Renal cortical epithelial cell (primary cell): Measurements from ENCODE around the gene TSPAN4. TPM values are rescaled to one million over a fixed set of nuclear protein-coding genes. Genes with fewer than 3 reads are reported as not detected.

ENCODE experiments used
- DNase-seq: peaks from one replicate; pipeline ENCODE4 v3.0.0-alpha.2; 2011; ENCODE audit warnings: low read depth
- total RNA-seq: library from RNA; depleted of rRNA; stranded (reverse); fragments of >200 nt; gene quantifications from 2 replicates; pipeline ENCODE4 v1.2.3, GENCODE V29; 2014

Gene TSPAN4
- total RNA-seq, 1 donor from 2014 or later: 86.2 TPM

DNA sequence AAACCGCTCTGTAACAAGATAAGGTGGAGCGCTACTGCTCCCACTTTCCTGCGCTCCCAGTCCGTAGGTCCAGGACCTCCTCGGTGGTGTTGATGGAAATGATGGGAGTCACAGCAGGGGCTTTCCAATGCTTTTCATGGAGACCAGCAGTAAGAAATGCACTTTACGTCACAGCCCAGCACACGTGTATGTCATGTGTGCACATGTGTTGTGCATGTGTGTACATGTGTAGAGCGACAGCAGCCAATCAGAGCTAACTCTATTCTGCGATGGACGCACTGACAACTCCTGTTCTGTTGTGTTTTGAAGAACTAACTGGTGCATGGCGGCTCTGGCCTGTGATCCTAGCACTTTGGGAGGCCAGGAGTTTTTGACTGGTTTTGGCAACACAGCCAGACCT, 66.8 kb downstream of the TSPAN4 start:
- DNase-seq: no peak

DNA sequence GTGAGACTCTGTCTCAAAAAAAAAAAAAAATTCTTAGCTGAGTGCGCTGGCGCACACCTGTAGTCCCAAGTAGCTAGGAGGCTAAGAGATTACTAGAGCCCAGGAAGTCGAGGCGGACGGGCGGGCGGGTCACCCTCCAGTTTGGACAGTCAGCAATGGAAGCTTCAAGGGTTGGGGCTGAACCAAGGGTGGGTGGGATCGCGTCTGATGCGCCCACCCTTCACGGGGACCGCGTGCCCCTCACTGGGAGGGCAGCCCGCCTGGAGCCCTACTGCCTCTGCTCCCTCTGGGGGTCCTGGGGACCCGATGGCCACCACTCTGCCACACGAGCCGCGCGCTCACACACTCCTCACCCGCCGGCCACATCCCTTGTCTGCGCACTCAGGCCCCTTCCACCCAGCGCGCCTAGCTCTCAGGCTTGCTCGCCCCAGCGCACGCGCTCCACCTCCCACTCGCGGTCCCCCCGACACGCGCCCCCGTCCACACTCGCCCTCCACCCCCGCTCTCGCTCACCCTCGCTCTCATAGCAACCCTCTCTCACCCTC, 67.5 kb downstream of the TSPAN4 start:
- DNase-seq: no peak

DNA sequence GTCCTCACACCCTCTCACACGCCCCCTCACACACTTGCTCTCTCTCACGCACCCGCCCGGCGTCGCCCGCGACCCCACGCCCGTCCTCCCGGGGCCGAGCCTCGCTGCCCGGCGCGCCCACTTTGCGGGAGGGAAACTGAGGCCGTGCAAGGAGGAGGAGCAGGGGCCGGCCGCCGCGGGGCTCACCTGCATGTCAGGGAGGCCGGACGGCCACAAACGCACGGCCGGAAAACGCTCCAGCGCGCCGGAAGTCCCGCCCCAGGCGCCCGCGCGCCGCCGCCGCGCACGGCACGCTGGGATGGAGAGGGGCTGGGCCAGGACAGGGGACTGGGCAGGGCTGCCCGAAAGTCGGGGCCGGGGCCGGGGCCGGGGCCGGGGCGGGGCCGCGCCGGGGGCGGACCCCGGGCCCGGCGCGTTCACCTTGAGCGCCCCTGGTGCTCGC, 68.0 kb downstream of the TSPAN4 start, which contains the start of gene CHID1:
Gene CHID1 (minus strand): TSS at position 222 of the 442 bp plus-strand sequence. CDS start 5,994 bp downstream, outside the sequence.
- DNase-seq: peak; percentile 49

DNA sequence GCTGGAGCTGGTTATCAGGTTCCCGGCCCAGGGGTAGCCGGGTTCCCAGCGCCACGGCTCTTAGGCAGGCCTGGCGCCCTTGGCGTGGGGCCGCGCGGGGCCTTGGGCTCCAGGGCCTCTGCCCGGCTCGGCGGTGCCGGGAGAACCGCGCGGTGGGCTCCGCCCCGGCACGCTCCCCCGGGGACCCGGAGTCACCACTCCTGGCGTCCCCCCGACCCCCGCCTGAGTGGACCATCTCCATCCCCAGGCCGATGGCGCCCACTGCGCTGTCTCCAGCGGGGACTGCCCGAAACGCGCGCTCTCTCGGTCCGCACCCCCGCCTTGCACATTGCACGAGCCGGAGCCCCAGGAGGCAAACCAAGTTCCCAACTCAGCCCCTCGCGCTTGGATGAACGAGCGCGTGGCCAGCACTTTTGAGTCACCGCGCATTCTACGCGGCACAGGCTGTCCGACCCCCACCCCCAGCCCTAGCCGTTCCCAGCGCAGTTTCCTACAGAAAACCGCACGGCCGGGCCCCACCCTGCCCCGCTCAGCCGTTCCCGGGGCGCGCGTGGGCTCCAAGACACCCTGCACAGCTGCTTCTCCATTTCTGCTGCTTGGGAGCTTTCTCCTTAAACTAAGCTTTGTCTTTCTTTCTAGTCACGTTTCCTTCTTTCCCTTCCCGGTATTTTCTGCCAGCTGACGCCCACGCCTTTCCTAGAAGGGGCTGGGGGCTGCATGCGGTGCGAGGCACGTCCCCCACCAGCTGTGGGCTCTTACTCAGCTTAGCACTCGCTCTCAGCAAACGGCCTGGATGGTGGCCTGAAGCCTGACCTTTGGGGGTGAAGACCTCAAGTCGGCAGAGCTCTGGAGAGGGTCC, 68.6 kb downstream of the TSPAN4 start:
- DNase-seq: peak; percentile 48

DNA sequence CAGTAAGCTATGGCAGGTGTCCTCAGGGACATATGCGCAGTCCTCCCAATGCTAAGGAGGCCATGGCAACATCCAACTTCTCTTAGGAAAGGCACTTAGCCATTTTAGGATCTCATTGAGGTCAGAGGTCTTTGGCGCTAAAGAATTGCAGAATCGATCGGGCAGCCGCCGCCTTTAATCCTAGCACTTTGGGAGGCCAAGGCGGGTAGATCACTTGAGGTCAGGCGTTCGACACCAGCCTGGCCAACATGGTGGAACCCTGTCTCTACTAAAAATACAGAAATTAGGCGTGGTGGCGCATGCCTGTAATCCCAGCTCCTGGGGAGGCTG, 69.2 kb downstream of the TSPAN4 start:
- no peak for DNase-seq

DNA sequence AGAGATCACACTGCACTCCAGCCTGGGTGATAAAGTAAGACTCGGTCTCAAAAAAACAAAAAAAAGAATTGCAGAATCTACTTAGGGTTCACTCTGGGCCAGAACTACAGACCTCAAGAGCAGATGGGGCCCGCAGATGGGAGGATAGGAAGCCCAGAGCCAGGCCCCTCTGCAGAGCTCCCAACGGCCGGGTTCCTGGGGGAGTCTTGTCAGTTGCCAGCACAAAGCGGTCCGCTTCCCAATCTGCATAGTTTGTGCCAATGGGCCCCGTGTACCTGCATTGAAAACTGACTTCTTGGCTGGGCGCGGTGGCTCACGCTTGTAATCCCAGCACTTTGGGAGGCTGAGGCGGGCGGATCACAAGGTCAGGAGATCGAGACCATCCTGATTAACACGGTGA, 69.6 kb downstream of the TSPAN4 start:
- DNase-seq: no peak

DNA sequence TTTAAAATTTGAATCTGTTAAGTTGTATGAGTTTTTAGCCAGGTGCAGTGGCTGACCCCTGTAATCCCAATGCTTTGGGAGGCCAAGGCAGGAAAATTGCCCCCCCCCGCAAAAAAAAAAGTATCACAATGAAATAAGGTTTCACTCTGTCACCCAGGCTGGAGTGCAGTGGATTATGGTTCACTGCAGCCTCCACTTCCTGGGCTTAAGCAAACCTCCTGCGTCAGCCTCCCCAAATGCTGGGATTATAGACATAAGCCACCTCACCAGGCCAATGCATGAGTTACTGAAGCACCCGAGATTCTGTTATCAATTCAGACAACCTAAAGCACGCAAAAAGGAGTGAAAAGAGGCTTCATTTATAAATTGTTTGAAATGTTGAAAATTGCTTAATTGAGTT, 70.4 kb downstream of the TSPAN4 start:
- no peak for DNase-seq

DNA sequence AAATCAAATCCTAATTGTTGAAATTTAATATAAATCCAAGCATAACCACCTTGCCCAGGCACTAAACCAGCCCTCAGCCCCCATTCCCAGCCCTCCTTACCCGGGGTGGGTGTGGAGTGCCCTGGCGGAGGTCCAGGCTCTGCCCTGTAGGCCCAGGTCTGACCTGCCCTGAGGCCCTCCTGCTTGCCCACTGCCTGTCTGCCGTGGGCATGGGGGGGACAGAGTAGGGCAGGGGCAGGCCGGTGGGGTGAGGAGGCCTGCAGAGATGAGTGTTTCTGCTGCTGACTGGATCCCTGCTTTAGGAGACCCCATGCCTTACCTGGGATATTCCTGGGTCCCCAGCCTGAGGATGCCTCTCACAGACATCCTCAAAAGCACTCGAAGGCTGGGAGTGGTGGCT, 71.6 kb downstream of the TSPAN4 start:
- DNase-seq: no peak

DNA sequence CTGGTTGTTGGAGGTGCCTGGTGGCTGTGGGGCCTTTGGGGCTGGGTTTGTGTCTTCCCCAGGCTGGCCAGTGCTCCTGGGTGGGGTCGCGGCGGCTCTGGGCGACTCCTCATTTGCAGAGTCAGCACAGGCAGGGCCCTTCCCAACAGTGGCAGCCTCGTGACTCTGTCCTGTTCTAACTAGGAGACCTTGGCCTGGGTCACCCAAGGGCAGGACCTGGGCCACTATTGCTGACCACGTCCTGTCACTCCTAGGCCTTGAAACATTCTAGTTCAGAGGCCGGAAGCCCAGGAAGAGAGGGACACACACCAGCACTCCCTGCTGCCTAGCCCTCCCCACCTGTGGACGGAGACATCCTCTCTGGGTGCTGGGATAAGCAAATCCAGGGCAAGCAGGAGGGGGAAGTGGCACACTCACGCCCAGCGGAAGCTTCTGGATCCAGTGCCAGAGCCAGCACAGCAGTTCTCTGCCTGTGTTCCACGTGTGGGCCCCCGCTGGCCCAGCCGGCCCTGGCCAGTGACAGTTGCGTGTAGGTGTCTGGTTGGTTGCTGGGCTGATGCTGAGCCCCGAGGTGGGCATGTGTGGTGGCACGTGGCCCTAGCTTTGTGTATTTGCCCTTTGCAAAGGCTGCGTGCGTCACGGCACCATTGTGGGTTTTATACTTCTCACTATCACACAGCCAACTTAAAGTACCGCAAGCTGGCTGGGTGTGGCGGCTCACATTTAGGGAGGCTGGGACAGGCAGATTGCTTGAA, 72.3 kb downstream of the TSPAN4 start:
- DNase-seq: no peak

Other genes with a start within 250 kb of the TSPAN4 start
- 17.1 and 23.3 TPM in 2 replicates for gene IRF7, start 226.9 kb upstream of the TSPAN4 start, total RNA-seq
- 0.15 TPM in 1 of 2 replicates, not detected in the other for gene CDHR5, start 217.9 kb upstream of the TSPAN4 start, total RNA-seq
- gene SCT, start 215.7 kb upstream of the TSPAN4 start, total RNA-seq: not detected in 2 replicates
- 0.10 TPM in 1 of 2 replicates, not detected in the other for gene DRD4, start 205.6 kb upstream of the TSPAN4 start, total RNA-seq
- 27.6 and 62.7 TPM in 2 replicates for gene DEAF1, start 147.6 kb upstream of the TSPAN4 start, total RNA-seq
- gene TMEM80, start 147.0 kb upstream of the TSPAN4 start, total RNA-seq: 3.6 and 7.7 TPM in 2 replicates
- 235 and 376 TPM in 2 replicates for gene EPS8L2, start 136.6 kb upstream of the TSPAN4 start, total RNA-seq
- gene TALDO1, start 95.4 kb upstream of the TSPAN4 start, total RNA-seq: 188 and 419 TPM in 2 replicates
- 16.7 and 38.0 TPM in 2 replicates for gene GATD1, start 65.4 kb upstream of the TSPAN4 start, total RNA-seq
- 0.60 TPM in 1 of 2 replicates, not detected in the other for gene CEND1, start 52.8 kb upstream of the TSPAN4 start, total RNA-seq
- 16.3 and 22.6 TPM in 2 replicates for gene SLC25A22, start 44.6 kb upstream of the TSPAN4 start, total RNA-seq
- gene PIDD1, start 37.6 kb upstream of the TSPAN4 start, total RNA-seq: 3.1 and 6.9 TPM in 2 replicates
- gene RPLP2, start 32.9 kb upstream of the TSPAN4 start, total RNA-seq: 167 and 180 TPM in 2 replicates
- gene PNPLA2, start 23.9 kb upstream of the TSPAN4 start, total RNA-seq: 19.3 and 60.1 TPM in 2 replicates
- gene CRACR2B, start 14.9 kb upstream of the TSPAN4 start, total RNA-seq: 3.7 and 6.4 TPM in 2 replicates
- gene CD151, start 9.9 kb upstream of the TSPAN4 start, total RNA-seq: 831 and 921 TPM in 2 replicates
- 38.0 and 64.1 TPM in 2 replicates for gene POLR2L, start 323 bp upstream of the TSPAN4 start, total RNA-seq
- 35.3 and 83.9 TPM in 2 replicates for gene CHID1, start 68.0 kb downstream of the TSPAN4 start, total RNA-seq
- 20.1 and 97.3 TPM in 2 replicates for gene AP2A2, start 83.0 kb downstream of the TSPAN4 start, total RNA-seq
- gene MUC6, start 193.9 kb downstream of the TSPAN4 start, total RNA-seq: not detected in 2 replicates
- not detected in 2 replicates for gene MUC2, start 232.0 kb downstream of the TSPAN4 start, total RNA-seq